ENCODE measurements around the gene MSLN.
"Not testable (repeated sequence)": the region's sequence is repeated elsewhere in the genome, so short reads cannot be mapped to it uniquely, and the experiment has no call there.

MSLN gene

DNA sequence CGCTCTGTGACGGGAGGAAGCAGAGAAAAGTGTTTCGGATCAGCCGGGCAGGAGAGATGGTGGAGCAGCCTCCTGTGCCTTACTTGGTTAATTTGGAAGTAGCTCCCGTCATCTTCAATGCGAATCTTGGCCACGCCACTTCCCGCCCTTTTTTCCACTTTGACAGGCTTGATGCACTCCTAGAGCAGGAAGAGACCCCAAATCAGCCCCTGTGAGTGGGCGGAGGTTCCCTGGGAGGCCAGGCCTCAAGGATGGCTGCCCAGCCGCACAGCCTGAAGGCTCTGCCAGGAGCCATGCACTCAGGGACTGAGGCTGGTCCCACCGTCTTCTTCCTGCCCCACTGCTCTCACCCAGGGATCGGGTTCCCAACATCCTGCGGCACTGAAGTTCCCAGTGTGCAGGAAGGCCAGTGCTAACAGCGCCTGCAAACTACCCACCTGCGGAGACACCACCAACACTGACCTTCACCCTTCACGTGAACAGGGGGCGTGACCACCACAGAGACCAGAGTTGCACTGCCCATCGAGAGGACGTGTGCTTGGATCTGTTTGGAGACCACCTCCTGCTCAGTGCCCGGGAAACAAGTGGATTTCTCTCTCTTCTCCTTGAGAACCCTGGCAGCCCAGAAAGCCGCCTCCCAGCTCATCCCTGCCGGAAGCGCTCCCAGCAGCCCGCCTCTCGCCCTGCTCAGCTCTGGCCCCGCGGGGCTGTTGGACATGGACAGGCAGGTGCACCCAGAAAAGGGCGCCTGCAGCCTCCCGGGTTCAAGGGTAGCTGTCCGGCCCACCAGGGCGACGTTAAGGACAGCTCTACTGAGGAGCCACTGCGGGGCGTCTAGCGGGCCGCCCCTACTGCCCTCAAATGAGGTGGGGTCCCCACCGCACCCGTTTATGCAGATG, 20.7 kb upstream of the MSLN start:
- peak overlapping the region; percentile 56 for H3K9ac ChIP-seq (ENCODE audit: low read length)

DNA sequence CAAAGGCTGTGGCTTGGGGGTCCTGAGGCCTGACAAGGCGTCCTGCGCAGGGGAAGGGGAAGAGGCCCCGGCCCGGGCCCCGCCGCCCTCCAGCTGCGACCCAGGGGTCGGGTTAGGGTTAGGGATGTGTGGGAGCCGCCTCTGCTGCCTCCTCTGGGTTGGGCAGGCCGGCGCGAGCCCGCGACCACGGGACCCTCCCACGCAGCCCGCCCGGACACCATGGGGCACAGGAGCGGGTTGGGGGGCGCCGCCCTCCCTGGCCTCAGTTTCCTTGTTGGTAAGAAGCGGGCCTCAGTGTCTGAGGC, 20.1 kb upstream of the MSLN start:
- H3K4me1 ChIP-seq (ENCODE audit: control insufficient read depth, insufficient read depth, low read length): peaks cover 11% of the 10 kb centered on the region
- H3K36me3 ChIP-seq (ENCODE audit: control insufficient read depth, insufficient read depth, low read length): peaks cover 19% of the 10 kb centered on the region
- H3K27me3 ChIP-seq (ENCODE audit: control insufficient read depth, insufficient read depth, low read length): no peaks in the 10 kb centered on the region
- peak overlapping the region; percentile 56 for H3K9ac ChIP-seq (ENCODE audit: low read length)
- H3K9me3 ChIP-seq (ENCODE audit: control insufficient read depth, insufficient read depth, low read depth, low read length): no peaks in the 10 kb centered on the region
- peak overlapping the region; percentile 97 for H3K4me3 ChIP-seq (ENCODE audit: low read depth, low read length)
- H3K27ac ChIP-seq (ENCODE audit: low read depth, low read length): peak overlapping the region; percentile 82

More for the DNA sequence above, 20.7 kb upstream of the MSLN start:
- H3K4me3 ChIP-seq (ENCODE audit: low read depth, low read length): peak overlapping the region; percentile 97
- H3K9me3 ChIP-seq (ENCODE audit: control insufficient read depth, insufficient read depth, low read depth, low read length): no peaks in the 10 kb centered on the region
- H3K4me1 ChIP-seq (ENCODE audit: control insufficient read depth, insufficient read depth, low read length): peaks cover 11% of the 10 kb centered on the region
- H3K27me3 ChIP-seq (ENCODE audit: control insufficient read depth, insufficient read depth, low read length): no peaks in the 10 kb centered on the region
- peaks cover 25% of the 10 kb centered on the region for H3K36me3 ChIP-seq (ENCODE audit: control insufficient read depth, insufficient read depth, low read length)
- H3K27ac ChIP-seq (ENCODE audit: low read depth, low read length): no peak overlapping the region

DNA sequence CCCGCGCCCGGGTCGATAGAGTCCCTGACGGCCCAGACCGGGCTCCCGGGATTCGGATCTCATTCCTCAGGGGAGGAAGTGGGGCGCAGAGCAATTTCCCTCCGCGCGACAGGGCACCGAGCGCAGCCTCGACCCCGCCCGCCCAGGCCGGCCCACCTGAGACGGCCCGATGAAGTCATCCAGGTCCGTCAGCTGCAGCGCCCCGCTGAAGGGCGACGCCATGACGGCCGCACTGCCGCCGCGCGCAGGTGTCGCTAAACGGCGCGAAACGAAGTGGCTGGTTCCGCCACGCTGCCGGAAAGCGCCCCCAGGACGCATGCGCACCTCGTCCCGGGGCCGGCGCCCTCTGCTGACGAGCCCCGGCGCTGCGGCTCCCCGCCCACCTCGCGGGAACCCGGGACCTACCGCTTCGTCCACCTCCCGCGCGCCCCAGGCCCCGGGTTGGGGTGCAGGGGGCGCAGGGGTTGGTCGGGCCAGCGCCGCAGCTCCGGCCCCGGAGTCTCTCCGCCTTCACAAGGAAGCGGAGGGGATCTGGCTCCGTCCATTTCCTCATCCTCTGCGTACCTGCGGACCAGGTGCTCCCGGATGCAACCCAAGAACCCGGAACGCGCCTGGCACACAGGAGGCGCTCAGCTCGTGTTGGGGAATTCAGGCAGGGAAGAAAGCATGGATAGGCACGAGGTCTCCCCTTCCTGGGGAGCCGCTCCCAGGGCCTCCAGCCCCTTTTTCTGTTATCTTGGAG, 19.6 kb upstream of the MSLN start, which contains the start of gene CIAO3:
TSS of gene CIAO3 (minus strand) at position 234 of the 742 bp plus-strand sequence. CDS start at position 222, 12 bp downstream.
- Histone ChIP-seq H3K36me3 (ENCODE audit: control insufficient read depth, insufficient read depth, low read length) (peaks cover 14% of the 10 kb centered on the region), H3K4me1 (ENCODE audit: control insufficient read depth, insufficient read depth, low read length) (peaks cover 11% of the 10 kb centered on the region), H3K9me3 (ENCODE audit: control insufficient read depth, insufficient read depth, low read depth, low read length) (no peaks in the 10 kb centered on the region), H3K27me3 (ENCODE audit: control insufficient read depth, insufficient read depth, low read length) (no peaks in the 10 kb centered on the region), H3K4me3 (ENCODE audit: low read depth, low read length) (peak within 1 kb of the TSS; percentile 97), H3K27ac (ENCODE audit: low read depth, low read length) (peak within 1 kb of the TSS; percentile 87), H3K9ac (ENCODE audit: low read length) (peak within 1 kb of the TSS; percentile 83)

DNA sequence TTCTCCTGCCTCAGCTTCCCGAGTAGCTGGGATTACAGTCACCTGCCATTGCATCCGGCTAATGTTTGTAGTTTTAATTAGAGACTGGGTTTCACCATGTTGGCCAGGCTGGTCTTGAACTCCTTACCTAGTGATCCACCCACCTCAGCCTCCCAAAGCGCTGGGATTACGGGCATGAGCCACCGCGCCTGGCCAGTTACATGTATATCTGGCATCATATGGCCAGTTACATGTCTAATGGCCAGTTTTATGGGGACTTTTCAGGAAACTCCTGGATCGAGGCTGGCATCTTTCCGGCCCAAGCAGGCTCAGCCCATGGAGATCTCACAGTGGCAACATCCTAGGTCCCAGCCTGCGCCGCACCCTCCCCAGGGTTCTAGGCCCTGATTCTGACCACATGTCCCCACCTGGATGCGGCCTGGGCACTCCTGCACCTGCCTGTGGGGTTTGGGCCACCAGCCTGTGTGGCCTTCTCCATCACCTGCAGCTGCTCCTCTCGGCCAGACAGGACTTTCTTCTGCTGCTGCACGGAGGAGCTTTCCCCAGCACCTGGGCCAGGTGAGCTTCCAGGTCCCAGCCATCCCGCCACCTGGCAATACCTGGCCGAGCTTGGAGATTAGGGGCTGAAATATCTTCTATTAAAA, 18.4 kb upstream of the MSLN start:
- H3K9ac ChIP-seq (ENCODE audit: low read length): no peak overlapping the region
- H3K36me3 ChIP-seq (ENCODE audit: control insufficient read depth, insufficient read depth, low read length): peaks cover 4% of the 10 kb centered on the region; the same call in 1 of the 2 replicates
- H3K4me3 ChIP-seq (ENCODE audit: low read depth, low read length): no peak overlapping the region
- H3K4me1 ChIP-seq (ENCODE audit: control insufficient read depth, insufficient read depth, low read length): peaks cover 11% of the 10 kb centered on the region
- H3K9me3 ChIP-seq (ENCODE audit: control insufficient read depth, insufficient read depth, low read depth, low read length): no peaks in the 10 kb centered on the region
- no peaks in the 10 kb centered on the region for H3K27me3 ChIP-seq (ENCODE audit: control insufficient read depth, insufficient read depth, low read length)
- no peak overlapping the region for H3K27ac ChIP-seq (ENCODE audit: low read depth, low read length)

DNA sequence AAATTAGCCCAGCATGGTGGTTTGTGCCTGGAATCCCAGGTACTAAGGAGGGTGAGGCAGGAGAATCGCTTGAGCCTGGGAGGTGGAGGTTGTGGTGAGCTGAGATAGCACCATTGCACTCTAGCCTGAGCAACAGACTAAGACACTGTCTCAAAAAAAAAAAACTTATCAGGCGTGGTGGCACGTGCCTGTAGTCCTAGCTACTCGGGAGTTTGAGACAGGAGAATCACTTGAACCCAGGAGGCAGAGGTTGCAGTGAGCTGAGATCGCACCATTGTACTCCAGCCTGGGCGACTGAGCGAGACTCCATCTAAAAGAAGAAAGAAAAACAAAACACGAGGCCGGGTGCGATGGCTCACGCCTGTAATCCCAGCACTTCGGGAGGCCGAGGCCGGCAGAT, 17.6 kb upstream of the MSLN start:
- H3K27ac ChIP-seq (ENCODE audit: low read depth, low read length); H3K4me3 ChIP-seq (ENCODE audit: low read depth, low read length); H3K27me3 ChIP-seq (ENCODE audit: control insufficient read depth, insufficient read depth, low read length); H3K4me1 ChIP-seq (ENCODE audit: control insufficient read depth, insufficient read depth, low read length); H3K9ac ChIP-seq (ENCODE audit: low read length); H3K9me3 ChIP-seq (ENCODE audit: control insufficient read depth, insufficient read depth, low read depth, low read length); H3K36me3 ChIP-seq (ENCODE audit: control insufficient read depth, insufficient read depth, low read length): not testable (repeated sequence)

DNA sequence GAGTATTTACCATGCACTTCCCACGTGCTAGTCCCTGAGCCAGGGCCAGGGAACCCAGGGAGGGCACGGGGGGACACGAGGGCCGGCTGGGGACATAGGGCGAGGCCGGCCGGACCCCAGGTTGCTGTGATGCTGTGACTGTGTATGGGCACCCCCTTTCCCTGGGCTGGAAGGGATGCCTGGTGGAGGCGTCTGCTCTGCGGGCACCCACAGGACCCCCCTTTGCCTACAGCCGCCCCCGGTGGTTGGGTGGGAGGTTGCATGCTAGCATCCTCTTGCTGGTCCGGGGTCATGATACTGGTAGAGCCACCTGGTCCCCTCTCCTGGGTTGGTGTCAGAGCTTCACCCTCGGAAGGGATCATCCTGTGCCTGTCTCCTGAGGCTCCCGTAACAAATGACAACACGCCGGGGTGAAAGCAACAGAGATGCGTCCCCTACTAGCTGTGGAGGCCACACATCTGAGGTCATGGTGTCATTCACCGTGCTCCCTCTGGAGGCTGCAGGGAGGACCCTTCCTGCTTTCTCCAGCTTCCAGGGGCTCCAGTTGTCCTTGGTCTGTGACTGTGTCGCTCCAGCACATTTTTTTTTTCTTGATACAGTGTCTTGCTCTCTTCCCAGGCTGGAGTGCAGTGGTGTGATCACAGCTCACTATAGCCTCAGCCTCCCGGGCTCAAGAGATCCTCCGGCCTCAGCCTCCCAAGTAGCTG, 16.6 kb upstream of the MSLN start:
- Histone ChIP-seq H3K27ac (ENCODE audit: low read depth, low read length) (no peak overlapping the region), H3K36me3 (ENCODE audit: control insufficient read depth, insufficient read depth, low read length) (no peaks in the 10 kb centered on the region), H3K27me3 (ENCODE audit: control insufficient read depth, insufficient read depth, low read length) (no peaks in the 10 kb centered on the region), H3K4me1 (ENCODE audit: control insufficient read depth, insufficient read depth, low read length) (peaks cover 4% of the 10 kb centered on the region; the same call in 1 of the 2 replicates), H3K9me3 (ENCODE audit: control insufficient read depth, insufficient read depth, low read depth, low read length) (no peaks in the 10 kb centered on the region), H3K4me3 (ENCODE audit: low read depth, low read length) (no peak overlapping the region), H3K9ac (ENCODE audit: low read length) (no peak overlapping the region)

DNA sequence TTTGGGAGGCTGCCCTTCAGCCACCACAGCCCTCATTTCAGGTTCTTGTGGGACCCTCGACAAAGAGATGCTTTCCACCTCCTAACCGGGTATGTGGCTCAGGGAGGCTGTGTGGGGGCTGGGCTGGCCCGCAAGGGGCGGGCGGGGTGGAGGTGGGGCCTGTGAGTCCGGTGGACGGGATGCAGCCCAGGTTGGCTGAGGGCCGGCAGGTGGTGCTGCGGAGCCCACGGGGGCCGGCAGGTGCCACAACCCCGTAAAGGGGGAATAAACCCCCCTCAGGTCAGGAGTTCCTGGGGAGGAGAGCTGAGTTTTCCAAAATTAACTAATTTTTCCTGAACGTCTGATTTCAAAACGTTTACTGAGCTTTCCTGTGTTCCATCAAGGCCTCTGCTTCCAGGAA, 14.8 kb upstream of the MSLN start:
- no peaks in the 10 kb centered on the region for H3K9me3 ChIP-seq (ENCODE audit: control insufficient read depth, insufficient read depth, low read depth, low read length)
- peaks cover 2% of the 10 kb centered on the region for H3K4me1 ChIP-seq (ENCODE audit: control insufficient read depth, insufficient read depth, low read length)
- H3K36me3 ChIP-seq (ENCODE audit: control insufficient read depth, insufficient read depth, low read length): no peaks in the 10 kb centered on the region
- no peak overlapping the region for H3K27ac ChIP-seq (ENCODE audit: low read depth, low read length)
- no peak overlapping the region for H3K4me3 ChIP-seq (ENCODE audit: low read depth, low read length)
- H3K27me3 ChIP-seq (ENCODE audit: control insufficient read depth, insufficient read depth, low read length): no peaks in the 10 kb centered on the region
- H3K9ac ChIP-seq (ENCODE audit: low read length): no peak overlapping the region

DNA sequence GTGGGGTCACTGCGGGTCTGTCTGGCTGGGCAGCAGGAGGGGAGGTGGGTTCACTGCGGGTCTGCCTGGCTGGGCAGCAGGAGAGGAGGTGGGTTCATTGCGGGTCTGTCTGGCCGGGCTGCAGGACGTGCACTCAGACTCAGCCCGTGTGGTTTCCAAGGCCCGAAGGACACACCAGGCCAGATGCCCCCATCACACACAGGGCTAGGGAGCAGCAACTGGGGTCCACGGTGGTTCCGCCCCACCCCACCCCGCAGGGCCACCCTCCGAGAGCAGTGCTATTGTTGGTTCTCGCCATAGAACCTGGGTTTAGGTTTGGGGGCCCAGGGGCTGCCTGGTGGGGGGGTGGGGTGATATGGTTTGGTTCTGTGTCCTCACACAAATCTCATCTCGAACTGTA, 13.9 kb upstream of the MSLN start:
- H3K27ac ChIP-seq (ENCODE audit: low read depth, low read length): no peak overlapping the region
- no peak overlapping the region for H3K4me3 ChIP-seq (ENCODE audit: low read depth, low read length)
- H3K9ac ChIP-seq (ENCODE audit: low read length): no peak overlapping the region
- no peaks in the 10 kb centered on the region for H3K36me3 ChIP-seq (ENCODE audit: control insufficient read depth, insufficient read depth, low read length)
- no peaks in the 10 kb centered on the region for H3K9me3 ChIP-seq (ENCODE audit: control insufficient read depth, insufficient read depth, low read depth, low read length)
- 0 out of 2 replicates have a peak, but pooled peaks cover under 1% of the 10 kb centered on the region for H3K27me3 ChIP-seq (ENCODE audit: control insufficient read depth, insufficient read depth, low read length)
- peaks cover 11% of the 10 kb centered on the region for H3K4me1 ChIP-seq (ENCODE audit: control insufficient read depth, insufficient read depth, low read length)

DNA sequence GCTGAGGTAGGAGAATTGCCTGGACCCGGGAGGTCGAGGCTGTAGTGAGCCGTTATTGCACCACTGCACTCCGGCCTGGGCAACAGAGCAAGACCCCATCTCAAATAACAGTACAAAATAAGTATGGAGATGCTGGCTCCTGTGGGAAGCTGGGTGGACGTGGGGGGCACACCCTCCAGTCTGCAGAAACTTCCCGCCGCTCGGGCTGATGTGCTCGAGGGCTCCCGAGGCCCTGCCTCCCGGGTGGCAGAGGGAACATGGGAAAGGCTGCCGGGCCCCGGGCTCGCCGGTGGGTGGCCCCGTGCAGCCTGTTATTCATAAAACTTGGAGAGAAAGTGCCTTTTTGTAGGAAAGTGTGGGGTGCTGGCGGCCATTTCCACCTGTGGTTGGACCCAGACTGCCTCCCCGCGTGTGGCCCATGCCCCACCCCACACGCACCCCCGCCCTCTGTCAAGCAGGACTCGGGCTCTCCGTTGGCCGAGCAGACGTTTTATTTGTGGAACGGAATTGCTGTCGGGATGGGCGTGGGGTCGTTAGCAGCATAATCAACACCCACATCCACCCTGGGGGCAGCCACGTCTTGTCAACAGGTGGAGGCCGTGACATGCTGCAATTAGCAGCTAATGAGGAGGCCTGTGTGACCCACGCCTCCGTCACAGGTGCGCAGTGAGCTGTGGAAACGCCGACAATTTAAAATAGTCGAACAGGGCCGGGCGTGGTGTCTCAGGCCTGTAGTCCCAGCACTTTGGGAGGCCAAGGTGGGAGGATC, 12.4 kb upstream of the MSLN start:
- H3K4me3 ChIP-seq (ENCODE audit: low read depth, low read length): no peak overlapping the region
- H3K9me3 ChIP-seq (ENCODE audit: control insufficient read depth, insufficient read depth, low read depth, low read length): no peaks in the 10 kb centered on the region
- no peak overlapping the region for H3K9ac ChIP-seq (ENCODE audit: low read length)
- no peaks in the 10 kb centered on the region for H3K36me3 ChIP-seq (ENCODE audit: control insufficient read depth, insufficient read depth, low read length)
- no peak overlapping the region for H3K27ac ChIP-seq (ENCODE audit: low read depth, low read length)
- peaks cover 19% of the 10 kb centered on the region for H3K4me1 ChIP-seq (ENCODE audit: control insufficient read depth, insufficient read depth, low read length)
- H3K27me3 ChIP-seq (ENCODE audit: control insufficient read depth, insufficient read depth, low read length): peaks cover 7% of the 10 kb centered on the region; the same call in 1 of the 2 replicates

DNA sequence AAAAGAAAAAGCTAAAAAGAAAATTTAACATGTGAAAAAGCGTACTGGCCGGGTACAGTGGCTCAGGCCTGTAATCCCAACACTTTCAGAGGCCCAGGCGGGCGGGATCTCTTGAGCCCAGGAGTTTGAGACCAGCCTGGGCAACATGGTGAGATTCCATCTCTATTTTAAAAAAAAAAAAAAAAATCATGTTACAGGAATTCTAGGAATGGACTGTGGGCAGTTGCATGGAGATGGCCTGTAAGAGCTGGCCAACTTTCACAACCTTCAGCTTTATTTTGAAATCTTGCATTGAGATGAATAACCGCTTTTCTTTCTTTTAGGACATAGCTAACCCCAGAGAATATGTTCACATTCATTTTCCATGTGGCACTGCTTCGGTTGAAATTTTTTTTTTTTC, 11.5 kb upstream of the MSLN start:
- Histone ChIP-seq H3K27me3 (ENCODE audit: control insufficient read depth, insufficient read depth, low read length) (peaks cover 7% of the 10 kb centered on the region; the same call in 1 of the 2 replicates), H3K4me3 (ENCODE audit: low read depth, low read length) (no peak overlapping the region), H3K27ac (ENCODE audit: low read depth, low read length) (no peak overlapping the region), H3K36me3 (ENCODE audit: control insufficient read depth, insufficient read depth, low read length) (no peaks in the 10 kb centered on the region), H3K4me1 (ENCODE audit: control insufficient read depth, insufficient read depth, low read length) (peaks cover 19% of the 10 kb centered on the region), H3K9ac (ENCODE audit: low read length) (no peak overlapping the region), H3K9me3 (ENCODE audit: control insufficient read depth, insufficient read depth, low read depth, low read length) (no peaks in the 10 kb centered on the region)
